Prostate gland (tissue), 2 donors: Measurements from ENCODE around the gene MELTF. TPM values are rescaled to one million over a fixed set of nuclear protein-coding genes. Genes with fewer than 3 reads are reported as not detected.

Experiments
- DNase-seq: peaks from one replicate; pipeline ENCODE4 v3.0.0-alpha.2; 2019; ENCODE audit warnings: low spot score
- H3K27ac ChIP-seq, 2 donors: fragments of 200-600 bp; sonication (generic); 2 replicates each; pipeline ENCODE4 v1.5.1; 2017 to 2019
- H3K27me3 ChIP-seq: fragments of 200-600 bp; sonication (generic); replicated peaks from 2 replicates; pipeline ENCODE4 v1.5.1; 2019; ENCODE audit not compliant: insufficient read depth
- H3K36me3 ChIP-seq, 2 donors: fragments of 200-600 bp; sonication (generic); 1 replicate in 1 of 2; 2 replicates in 1 of 2; pipeline versions ENCODE4 v1.5.1 to v1.8.1; 2017 to 2019
- H3K4me1 ChIP-seq: fragments of 200-600 bp; sonication (generic); replicated peaks from 2 replicates; pipeline ENCODE4 v1.5.1; 2019
- H3K4me3 ChIP-seq, 2 donors: fragments of 200-600 bp; sonication (generic); 2 replicates each; pipeline ENCODE4 v1.5.1; 2017 to 2019
- H3K9me3 ChIP-seq: fragments of 200-600 bp; sonication (generic); 2 replicates; pipeline ENCODE4 v1.5.1; 2017
- POLR2A ChIP-seq: fragments of 450-650 bp; IDR thresholded peaks from one replicate; pipeline ENCODE4 v1.6.1; 2016; ENCODE audit warnings: antibody characterized with exemption, mild to moderate bottlenecking
- POLR2AphosphoS5 ChIP-seq: sonication (generic); formaldehyde crosslinking; IDR thresholded peaks from one replicate; pipeline ENCODE4 v1.6.1; 2017; ENCODE audit warnings: antibody characterized with exemption
- WGBS: methylation state at CpG from one replicate; pipeline ENCODE4 v1.1.5; 2018; 5-methylcytosine and 5-hydroxymethylcytosine counted together
- intact Hi-C: fragments of 100-400 bp; cut with DNase I; formaldehyde crosslinking; loops from one replicate; pipeline ENCODE4 v1.14.2; 2022
- total RNA-seq, 2 donors: library from RNA; depleted of rRNA; stranded (reverse); fragments of >200 nt; gene quantifications; one replicate each; pipeline ENCODE4 v1.1.0, GENCODE V29; 2016
- TF ChIP-seq, protein P1 (sequence below), 4 experiments: fragments of 200-600 bp in 2 of 4; fragments of 450-650 bp in 2 of 4; sonication (generic) in 2 of 4; IDR thresholded peaks; 1 replicate in 3 of 4; 2 replicates in 1 of 4; pipeline ENCODE4 v1.5.1; 2016 to 2019; ENCODE audit warnings: antibody characterized with exemption in 4 of 4, mild to moderate bottlenecking in 2 of 4, moderate library complexity in 2 of 4

The MELTF gene
- total RNA-seq, 2 donors from 2014 or later, result 6.9 to 9.0 TPM

DNA sequence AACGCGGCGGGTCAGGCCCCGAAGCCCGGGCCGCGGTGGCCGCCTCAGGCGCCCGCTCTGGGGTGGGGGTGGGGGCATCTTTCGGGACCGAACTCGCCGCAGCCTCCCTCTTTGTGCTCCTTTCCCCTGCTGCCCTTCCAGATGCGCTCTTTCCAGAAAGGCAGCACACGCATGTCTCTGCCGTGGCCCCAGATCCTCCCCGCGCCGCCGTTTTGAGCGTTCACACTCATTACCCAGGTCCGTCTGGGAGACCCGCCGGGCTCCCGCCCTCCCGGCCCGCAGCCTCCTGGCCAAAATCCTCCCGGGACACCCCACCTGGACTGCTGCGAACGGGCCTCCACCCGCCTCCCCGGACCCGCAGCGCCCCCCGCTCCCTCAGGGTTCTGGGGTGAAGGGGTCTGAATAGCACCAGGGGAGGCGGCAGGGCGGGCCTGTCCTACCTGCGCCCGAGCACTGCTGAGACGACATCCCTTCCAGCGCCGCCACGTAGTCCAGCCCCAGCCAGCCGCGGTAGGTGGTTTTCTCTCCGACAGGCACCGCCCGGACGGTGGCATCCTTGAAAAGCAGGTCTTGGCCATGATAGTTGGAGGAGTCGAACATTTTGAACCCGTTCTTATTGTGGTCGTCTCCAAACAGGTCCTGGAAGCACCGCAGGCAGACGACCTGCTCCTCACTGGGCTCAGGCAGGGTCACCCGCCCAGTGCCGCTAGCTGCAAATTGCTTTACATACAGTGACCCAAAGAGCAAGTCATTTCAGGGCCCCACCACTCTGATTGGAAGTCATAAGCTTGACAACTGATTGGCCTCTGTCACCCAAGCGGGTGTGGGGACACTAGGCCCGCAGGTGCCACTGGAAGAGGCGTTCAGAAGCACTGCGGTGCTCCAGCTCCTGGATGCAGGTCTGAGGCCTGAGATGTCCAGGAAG, 25.9 kb downstream of the MELTF start:
- TF ChIP-seq, protein P1, sequence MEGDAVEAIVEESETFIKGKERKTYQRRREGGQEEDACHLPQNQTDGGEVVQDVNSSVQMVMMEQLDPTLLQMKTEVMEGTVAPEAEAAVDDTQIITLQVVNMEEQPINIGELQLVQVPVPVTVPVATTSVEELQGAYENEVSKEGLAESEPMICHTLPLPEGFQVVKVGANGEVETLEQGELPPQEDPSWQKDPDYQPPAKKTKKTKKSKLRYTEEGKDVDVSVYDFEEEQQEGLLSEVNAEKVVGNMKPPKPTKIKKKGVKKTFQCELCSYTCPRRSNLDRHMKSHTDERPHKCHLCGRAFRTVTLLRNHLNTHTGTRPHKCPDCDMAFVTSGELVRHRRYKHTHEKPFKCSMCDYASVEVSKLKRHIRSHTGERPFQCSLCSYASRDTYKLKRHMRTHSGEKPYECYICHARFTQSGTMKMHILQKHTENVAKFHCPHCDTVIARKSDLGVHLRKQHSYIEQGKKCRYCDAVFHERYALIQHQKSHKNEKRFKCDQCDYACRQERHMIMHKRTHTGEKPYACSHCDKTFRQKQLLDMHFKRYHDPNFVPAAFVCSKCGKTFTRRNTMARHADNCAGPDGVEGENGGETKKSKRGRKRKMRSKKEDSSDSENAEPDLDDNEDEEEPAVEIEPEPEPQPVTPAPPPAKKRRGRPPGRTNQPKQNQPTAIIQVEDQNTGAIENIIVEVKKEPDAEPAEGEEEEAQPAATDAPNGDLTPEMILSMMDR (IDR thresholded peaks at IDR 0.05), result no peak
- TF ChIP-seq POLR2AphosphoS5 (no peak), POLR2A (no peak)

DNA sequence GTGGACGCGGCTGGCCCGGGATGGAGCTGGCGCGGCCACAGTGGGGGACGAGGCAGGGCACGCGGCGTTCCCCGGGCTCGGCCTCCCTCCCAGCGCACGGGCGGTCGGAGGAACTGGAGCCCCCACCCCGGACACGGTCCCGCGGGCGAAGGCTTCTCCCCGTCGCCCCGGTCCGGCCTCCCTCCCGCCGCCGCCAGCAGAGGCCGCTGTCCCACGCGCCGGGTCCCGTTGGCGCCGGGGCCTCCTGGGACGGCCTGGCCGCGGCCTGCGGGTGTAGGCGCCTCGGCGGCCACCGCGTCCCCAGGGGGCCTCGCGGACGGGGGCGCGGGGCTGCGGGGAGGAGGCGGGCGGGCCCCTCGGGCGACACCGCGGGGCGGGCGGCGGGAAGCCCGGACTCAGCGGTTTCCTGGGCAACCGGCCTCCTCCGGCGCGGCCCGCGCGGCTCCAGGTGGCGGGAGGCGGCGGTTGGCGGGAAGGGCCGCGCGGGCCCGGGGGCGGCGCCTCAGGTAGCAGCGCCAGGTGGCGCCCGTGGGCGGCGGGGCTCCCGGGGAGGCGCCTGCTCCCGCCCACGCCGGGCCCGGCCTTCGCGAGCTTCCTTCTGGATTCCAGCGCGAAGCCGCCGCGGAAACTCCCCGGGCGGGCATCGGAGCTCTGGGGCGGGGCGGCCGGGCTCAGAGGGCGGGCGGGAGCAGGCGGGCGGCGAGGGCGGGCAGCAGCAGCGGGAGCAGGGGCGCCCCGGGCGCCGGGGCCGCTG, 26.7 kb downstream of the MELTF start:
- no peaks in the 10 kb centered on the region for H3K9me3 ChIP-seq
- intact Hi-C loops, result loop anchor here (1.0 kb wide), 1 partner anchor 183 kb away; no protein-coding TSS in a partner anchor
- H3K4me1 ChIP-seq, result peaks cover 4% of the 10 kb centered on the region
- no peaks in the 10 kb centered on the region for H3K27me3 ChIP-seq
- H3K36me3 ChIP-seq, result no peaks in the 10 kb centered on the region
- TF ChIP-seq POLR2AphosphoS5 (no peak), POLR2A (no peak)
- TF ChIP-seq, protein P1 (IDR thresholded peaks at IDR 0.05), result peak; percentile 65 to 88 (median 74)
- H3K4me3 ChIP-seq, result peak overlapping the region; percentile 57 to 58
- peak; percentile 84 for DNase-seq
- WGBS, result 1% methylated on average over 46 of the region's 113 CpGs
- peak overlapping the region; percentile 85 to 93 for H3K27ac ChIP-seq

More for the DNA sequence above, 25.9 kb downstream of the MELTF start:
- 18% methylated on average over 45 of the region's 61 CpGs for WGBS
- Histone ChIP-seq H3K36me3 (no peaks in the 10 kb centered on the region), H3K27ac (peak overlapping the region; percentile 85 to 93), H3K4me3 (peak overlapping the region; percentile 57 to 58), H3K4me1 (peaks cover 4% of the 10 kb centered on the region), H3K27me3 (no peaks in the 10 kb centered on the region), H3K9me3 (no peaks in the 10 kb centered on the region)
- peak; percentile 43 for DNase-seq
- intact Hi-C loops, result no loop called here

DNA sequence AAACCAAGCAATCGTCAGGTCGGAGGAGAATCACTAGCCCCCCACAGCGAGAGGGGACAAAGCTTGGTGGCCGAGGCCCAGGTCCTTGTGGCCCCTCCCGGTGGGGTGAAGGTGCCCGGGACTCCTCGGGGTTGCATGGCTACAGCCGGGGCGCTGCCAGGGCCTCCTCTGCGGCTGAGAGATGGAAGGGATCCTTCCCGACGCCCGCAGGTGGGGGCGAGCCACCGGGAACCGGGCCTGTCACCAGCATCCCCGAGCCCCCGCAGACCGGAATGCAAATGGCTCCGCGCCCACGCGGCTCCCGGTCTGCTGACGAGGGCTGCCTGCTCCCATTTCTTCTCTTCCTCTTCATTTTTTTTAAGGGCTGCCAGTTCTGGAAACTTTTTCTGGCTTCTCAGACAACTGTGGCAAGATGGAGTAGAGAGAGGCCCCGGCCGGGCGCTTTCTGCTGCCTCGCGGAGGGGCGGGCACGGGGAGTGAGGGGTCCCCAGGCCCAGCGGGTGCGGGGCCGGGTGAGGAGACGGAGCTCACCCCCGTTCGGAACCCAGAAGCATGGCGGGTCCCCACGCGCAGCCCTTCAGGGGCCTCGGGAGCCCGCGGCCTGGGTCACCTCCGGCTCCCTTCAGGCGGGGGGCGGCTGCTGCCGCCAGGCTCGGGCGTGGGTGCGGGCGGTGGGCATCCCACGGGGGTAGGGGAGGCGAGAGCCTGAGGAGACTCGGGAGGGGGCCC, 27.5 kb downstream of the MELTF start:
- peaks cover 4% of the 10 kb centered on the region for H3K4me1 ChIP-seq
- peak overlapping the region; percentile 85 to 93 for H3K27ac ChIP-seq
- no peaks in the 10 kb centered on the region for H3K36me3 ChIP-seq
- no peaks in the 10 kb centered on the region for H3K27me3 ChIP-seq
- TF ChIP-seq POLR2AphosphoS5 (no peak), POLR2A (no peak)
- TF ChIP-seq, protein P1 (IDR thresholded peaks at IDR 0.05), result no peak
- WGBS, result 16% methylated on average over 55 of the region's 55 CpGs
- intact Hi-C loops, result loop anchor here (1.0 kb wide), 1 partner anchor 184 kb away; no protein-coding TSS in a partner anchor
- DNase-seq, result peak; percentile 23
- peak overlapping the region; percentile 57 to 58 for H3K4me3 ChIP-seq
- no peaks in the 10 kb centered on the region for H3K9me3 ChIP-seq

DNA sequence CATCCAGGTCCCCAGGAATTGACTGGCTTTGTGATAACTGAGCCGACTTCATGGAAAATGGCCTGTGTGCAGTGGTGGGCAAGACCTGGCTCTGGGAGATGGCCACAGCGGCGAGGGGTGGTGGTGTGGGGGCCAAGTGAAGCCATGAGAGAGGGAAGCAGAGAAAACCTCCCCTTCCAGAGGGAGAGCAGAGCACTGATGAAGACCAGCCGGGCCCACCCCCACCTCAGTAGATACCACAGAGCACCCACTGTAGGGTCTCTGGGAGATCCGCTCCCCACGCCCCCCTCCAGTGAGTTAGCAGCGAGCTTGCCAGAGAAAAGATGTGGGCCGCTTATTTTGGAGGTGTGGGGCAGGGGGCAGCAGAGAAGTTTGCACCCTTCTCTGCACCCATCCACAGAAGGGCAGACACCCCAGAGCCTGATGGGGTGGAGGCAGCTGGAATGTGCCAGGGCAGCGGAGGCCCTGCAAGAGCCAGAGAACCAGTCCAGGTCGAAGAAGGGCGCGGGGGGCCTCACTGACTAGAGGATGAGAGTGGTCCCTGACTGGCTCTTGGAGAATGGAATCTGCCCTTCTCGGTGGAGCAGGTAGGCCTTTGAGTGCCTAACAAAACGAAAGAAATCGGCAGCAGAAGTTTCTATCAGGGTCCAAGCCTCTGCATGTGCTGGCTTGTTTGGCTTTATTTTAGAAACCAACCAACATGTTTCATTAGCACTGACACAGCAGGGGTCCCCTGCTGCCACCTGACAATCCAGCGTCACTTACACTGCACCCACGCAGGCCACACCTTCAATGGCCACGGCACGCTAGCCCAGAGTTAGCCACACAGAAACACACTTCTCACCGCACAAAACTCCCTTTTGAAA, 28.3 kb downstream of the MELTF start:
- WGBS, result 76% methylated on average over 20 of the region's 20 CpGs
- intact Hi-C loops, result no loop called here
- no peaks in the 10 kb centered on the region for H3K27me3 ChIP-seq

More for the DNA sequence above, 28.3 kb downstream of the MELTF start:
- Histone ChIP-seq H3K4me3 (peak overlapping the region; percentile 57 to 58), H3K4me1 (peaks cover 4% of the 10 kb centered on the region), H3K36me3 (no peaks in the 10 kb centered on the region), H3K9me3 (no peaks in the 10 kb centered on the region), H3K27ac (peak overlapping the region; percentile 85 to 93)
- no peak for TF ChIP-seq POLR2A
- TF ChIP-seq, protein P1 (IDR thresholded peaks at IDR 0.05), result no peak
- no peak for TF ChIP-seq POLR2AphosphoS5
- no peak for DNase-seq
